Ascending aorta (tissue), 2 donors: ENCODE measurements around the gene XPC. TPM values are rescaled to one million over a fixed set of nuclear protein-coding genes. Genes with fewer than 3 reads are reported as not detected.

Experiments used
- DNase-seq, 2 donors: peaks; one replicate each; pipeline ENCODE4 v3.0.0-alpha.2; 2019; ENCODE audit warnings: low spot score in 2 of 2
- H3K27ac ChIP-seq, 2 donors: fragments of 200-600 bp; sonication (generic); one replicate each; pipeline ENCODE4 v1.5.1; 2016 to 2017; ENCODE audit warnings: mild to moderate bottlenecking in 1 of 2
- H3K27me3 ChIP-seq: fragments of 200-600 bp; sonication (generic); one replicate; pipeline ENCODE4 v1.5.1; 2017
- H3K36me3 ChIP-seq, 2 donors: fragments of 200-600 bp; sonication (generic); one replicate each; pipeline ENCODE4 v1.5.1; 2016
- H3K4me1 ChIP-seq, 2 donors: fragments of 200-600 bp; sonication (generic); one replicate each; pipeline ENCODE4 v1.5.1; 2016 to 2017; ENCODE audit warnings: mild to moderate bottlenecking in 1 of 2
- H3K4me3 ChIP-seq, 2 donors: fragments of 200-600 bp; sonication (generic); one replicate each; pipeline ENCODE4 v1.5.1; 2016 to 2017; ENCODE audit warnings: mild to moderate bottlenecking in 1 of 2
- H3K9me3 ChIP-seq, 2 donors: fragments of 200-600 bp; sonication (generic); one replicate each; pipeline ENCODE4 v1.5.1; 2016
- intact Hi-C: fragments of 100-400 bp; cut with DNase I; formaldehyde crosslinking; loops from one replicate; pipeline ENCODE4 v1.15.1; 2023
- total RNA-seq: library from RNA; depleted of rRNA; stranded (reverse); fragments of >200 nt; gene quantifications from one replicate; pipeline ENCODE4 v1.1.0, GENCODE V29; 2016
- TF ChIP-seq, protein P1 (sequence below), 3 experiments: fragments of 200-600 bp in 2 of 3; fragments of 450-650 bp in 1 of 3; sonication (generic) in 2 of 3; IDR thresholded peaks; one replicate each; pipeline ENCODE4 v1.5.1; 2016 to 2019; ENCODE audit warnings: antibody characterized with exemption in 3 of 3, mild to moderate bottlenecking in 1 of 3, moderate library complexity in 1 of 3

Gene XPC
- total RNA-seq, 1 donor from 2014 or later: 48.9 TPM

DNA sequence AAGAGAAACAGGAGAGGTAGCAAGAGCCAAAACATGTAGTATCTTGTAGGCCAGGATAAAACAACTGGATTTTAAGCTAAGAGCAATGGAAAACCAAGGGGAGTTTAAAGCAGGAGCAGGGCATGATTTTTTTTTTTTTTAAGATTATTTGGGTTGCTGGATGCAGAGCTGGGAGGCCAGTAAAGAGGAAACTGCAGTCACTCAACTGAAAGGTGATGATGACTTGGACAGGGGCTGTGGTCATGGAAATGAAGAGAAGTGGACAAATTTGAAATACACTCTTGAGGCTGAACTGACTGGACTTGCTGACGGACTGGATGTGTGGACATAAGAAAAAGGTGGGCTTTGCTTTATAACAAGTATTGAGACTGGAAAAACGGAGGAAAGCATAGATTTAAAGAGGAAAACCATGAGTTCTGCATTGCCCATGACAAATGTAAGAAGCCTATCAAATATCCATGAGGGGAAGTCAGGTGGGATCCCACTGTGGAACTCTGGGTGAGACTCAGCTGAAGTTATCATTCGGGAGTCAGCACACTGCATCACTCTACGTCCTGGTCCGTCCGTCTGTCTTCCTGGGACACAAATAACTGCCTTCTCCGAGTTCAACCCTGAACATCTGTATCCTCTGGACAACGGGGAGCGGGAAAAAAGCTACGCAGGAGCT, 688 bp downstream of the XPC start:
- H3K4me3 ChIP-seq: peak overlapping the region; percentile 69 to 71
- DNase-seq: no peak
- TF ChIP-seq, protein P1, sequence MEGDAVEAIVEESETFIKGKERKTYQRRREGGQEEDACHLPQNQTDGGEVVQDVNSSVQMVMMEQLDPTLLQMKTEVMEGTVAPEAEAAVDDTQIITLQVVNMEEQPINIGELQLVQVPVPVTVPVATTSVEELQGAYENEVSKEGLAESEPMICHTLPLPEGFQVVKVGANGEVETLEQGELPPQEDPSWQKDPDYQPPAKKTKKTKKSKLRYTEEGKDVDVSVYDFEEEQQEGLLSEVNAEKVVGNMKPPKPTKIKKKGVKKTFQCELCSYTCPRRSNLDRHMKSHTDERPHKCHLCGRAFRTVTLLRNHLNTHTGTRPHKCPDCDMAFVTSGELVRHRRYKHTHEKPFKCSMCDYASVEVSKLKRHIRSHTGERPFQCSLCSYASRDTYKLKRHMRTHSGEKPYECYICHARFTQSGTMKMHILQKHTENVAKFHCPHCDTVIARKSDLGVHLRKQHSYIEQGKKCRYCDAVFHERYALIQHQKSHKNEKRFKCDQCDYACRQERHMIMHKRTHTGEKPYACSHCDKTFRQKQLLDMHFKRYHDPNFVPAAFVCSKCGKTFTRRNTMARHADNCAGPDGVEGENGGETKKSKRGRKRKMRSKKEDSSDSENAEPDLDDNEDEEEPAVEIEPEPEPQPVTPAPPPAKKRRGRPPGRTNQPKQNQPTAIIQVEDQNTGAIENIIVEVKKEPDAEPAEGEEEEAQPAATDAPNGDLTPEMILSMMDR (IDR thresholded peaks at IDR 0.05): no peak
- H3K4me1 ChIP-seq: peaks cover 0 to 31% of the 10 kb centered on the region in 2 donors
- H3K9me3 ChIP-seq: no peaks in the 10 kb centered on the region
- peaks cover 5 to 22% of the 10 kb centered on the region in 2 donors for H3K36me3 ChIP-seq
- no peaks in the 10 kb centered on the region for H3K27me3 ChIP-seq
- intact Hi-C loops: loop anchor here (1.0 to 5.0 kb wide), 5 partner anchors 33 to 1030 kb away; partner anchors contain the start of genes CAPN7, CCDC174 and TMEM43
- H3K27ac ChIP-seq: peak overlapping the region; percentile 91 to 99

DNA sequence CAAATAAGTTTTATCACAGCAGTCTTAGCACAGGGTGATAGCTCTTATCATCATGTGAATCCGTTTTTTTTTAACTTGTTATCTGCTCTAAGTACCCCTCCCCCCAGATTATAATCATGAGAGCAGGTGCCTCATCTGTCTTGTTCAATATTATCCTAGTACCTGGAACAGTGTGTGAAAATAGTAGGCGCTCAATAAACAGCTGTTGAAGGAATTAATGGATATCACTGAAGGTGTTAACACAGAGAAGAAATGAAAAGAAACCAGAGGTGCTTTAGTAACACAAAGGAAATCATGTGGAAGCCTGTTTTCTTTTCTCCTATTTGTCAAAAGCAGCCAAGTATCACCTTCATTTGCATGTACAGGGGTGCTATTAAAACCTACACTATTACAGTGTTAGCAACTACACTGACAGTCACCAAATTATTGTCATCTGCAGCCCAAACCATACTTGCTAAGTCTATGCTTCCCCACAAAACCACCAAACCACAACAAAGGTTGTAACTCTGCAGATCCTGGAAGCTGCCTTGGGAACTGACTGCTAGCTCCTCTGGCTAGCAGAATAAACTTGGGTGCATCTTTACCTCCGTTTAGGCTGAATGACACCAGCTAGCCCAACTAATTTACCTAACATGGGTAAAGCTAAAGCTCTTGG, 2.9 kb downstream of the XPC start:
- Histone ChIP-seq H3K4me3 (no peak overlapping the region), H3K9me3 (no peaks in the 10 kb centered on the region), H3K36me3 (peaks cover 20 to 27% of the 10 kb centered on the region in 2 donors), H3K27ac (no peak overlapping the region), H3K27me3 (no peaks in the 10 kb centered on the region), H3K4me1 (peaks cover 0 to 31% of the 10 kb centered on the region in 2 donors)
- TF ChIP-seq, protein P1 (IDR thresholded peaks at IDR 0.05): no peak
- intact Hi-C loops: loop anchor here (5.0 kb wide), 1 partner anchor 1032 kb away; the partner anchor contains the start of gene CAPN7
- DNase-seq: no peak

DNA sequence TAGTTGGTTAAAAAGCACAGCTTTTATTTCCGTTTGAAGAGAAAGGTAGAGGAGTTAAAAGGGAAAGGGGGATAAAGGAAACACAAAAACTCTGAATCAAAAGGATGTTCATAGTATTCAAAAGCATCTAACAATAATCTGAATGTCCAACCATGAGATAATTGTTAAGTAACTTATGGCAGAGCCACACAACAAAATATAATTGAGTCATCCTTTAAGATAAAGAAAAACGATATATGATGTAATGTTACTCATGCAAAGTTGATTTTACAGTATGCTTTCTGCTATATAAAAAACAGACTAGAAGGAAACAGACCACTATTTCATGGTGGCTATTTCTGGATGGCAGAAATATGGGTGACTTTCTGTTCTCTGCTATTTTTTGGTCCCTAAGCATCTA, 3.9 kb downstream of the XPC start:
- intact Hi-C loops: no loop called here
- no peak overlapping the region for H3K4me3 ChIP-seq
- no peak for DNase-seq
- no peak overlapping the region for H3K27ac ChIP-seq
- TF ChIP-seq, protein P1 (IDR thresholded peaks at IDR 0.05): no peak
- H3K4me1 ChIP-seq: peaks cover 0 to 27% of the 10 kb centered on the region in 2 donors
- no peaks in the 10 kb centered on the region for H3K9me3 ChIP-seq
- no peaks in the 10 kb centered on the region for H3K27me3 ChIP-seq
- H3K36me3 ChIP-seq: peaks cover 30 to 37% of the 10 kb centered on the region in 2 donors

DNA sequence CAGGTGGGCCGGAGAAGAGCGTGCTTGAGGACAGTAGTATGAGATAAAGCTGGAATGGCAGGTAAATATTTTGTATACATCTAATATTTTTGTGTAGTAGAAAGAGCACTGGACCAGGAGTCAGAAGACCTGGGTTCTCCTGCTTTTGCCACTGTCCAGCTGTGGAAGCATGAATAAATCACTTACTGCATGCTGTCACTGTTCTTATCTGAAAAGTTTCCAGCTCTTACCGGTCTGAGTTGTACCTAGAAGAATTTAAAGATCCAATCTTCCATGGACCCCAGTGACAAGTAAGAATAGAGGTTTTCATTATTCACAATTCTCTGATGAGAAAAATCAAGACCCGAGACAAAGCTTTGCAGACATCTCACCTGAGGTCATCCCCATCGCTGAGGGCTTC, 5.9 kb downstream of the XPC start:
- DNase-seq: no peak
- Histone ChIP-seq H3K27ac (no peak overlapping the region), H3K4me1 (peaks cover 0 to 19% of the 10 kb centered on the region in 2 donors), H3K36me3 (peaks cover 46 to 57% of the 10 kb centered on the region in 2 donors), H3K9me3 (no peaks in the 10 kb centered on the region), H3K4me3 (no peak overlapping the region), H3K27me3 (no peaks in the 10 kb centered on the region)
- intact Hi-C loops: no loop called here
- TF ChIP-seq, protein P1 (IDR thresholded peaks at IDR 0.05): no peak

DNA sequence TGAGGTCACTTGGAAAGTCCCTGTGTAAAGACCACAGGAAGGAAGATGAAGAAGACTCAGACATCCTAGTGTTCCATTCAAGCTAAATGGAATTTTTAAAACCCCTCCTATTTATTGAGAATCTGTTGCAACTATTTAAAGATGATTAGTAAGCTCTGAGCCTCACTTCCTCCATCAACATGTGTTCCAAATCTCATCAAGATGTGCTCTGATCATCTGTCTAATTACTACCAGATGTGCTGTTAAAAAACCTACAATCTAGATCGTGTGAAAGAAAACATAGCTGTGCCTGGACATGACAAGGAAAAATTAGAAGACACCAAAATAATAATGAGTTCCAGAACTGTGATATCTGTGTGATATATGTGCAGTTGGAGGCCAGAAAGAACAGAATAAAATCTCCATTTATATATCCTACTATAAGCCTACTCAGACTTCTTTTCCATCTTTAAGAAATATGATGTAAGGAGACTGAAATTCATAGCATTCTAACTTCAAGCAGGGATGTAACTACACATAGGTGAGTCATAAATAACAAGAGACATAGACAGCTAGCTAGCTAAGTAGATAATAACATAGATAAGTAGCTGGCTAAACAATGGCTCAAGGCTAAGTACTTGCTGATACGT, 7.8 kb downstream of the XPC start:
- Histone ChIP-seq H3K4me1 (peaks cover 0 to 3% of the 10 kb centered on the region in 2 donors), H3K27me3 (no peaks in the 10 kb centered on the region), H3K27ac (no peak overlapping the region), H3K9me3 (no peaks in the 10 kb centered on the region), H3K4me3 (no peak overlapping the region), H3K36me3 (peaks cover 64 to 76% of the 10 kb centered on the region in 2 donors)
- DNase-seq: no peak
- TF ChIP-seq, protein P1 (IDR thresholded peaks at IDR 0.05): no peak
- intact Hi-C loops: no loop called here
